ES-I3 (cell line): ENCODE measurements around the gene TUBA4A.
"Not testable (repeated sequence)": the region's sequence is repeated elsewhere in the genome, so short reads cannot be mapped to it uniquely, and the experiment has no call there.

Experiments used
- H3K36me3 ChIP-seq: 2 replicates; pipeline ENCODE4 v1.6.1; 2013; ENCODE audit warnings: mild to moderate bottlenecking, low read length, control low read depth, moderate library complexity; ENCODE audit not compliant: insufficient read depth
- H3K4me1 ChIP-seq: 2 replicates; pipeline ENCODE4 v1.6.1; 2013; ENCODE audit warnings: mild to moderate bottlenecking, control low read depth, low read length; ENCODE audit not compliant: insufficient read depth
- H3K9ac ChIP-seq: 2 replicates; pipeline ENCODE4 v1.6.1; 2013; ENCODE audit warnings: low read depth, mild to moderate bottlenecking, low read length, moderate library complexity
- H3K9me3 ChIP-seq: 2 replicates; pipeline ENCODE4 v1.6.1; 2013; ENCODE audit warnings: mild to moderate bottlenecking, low read length, moderate library complexity; ENCODE audit not compliant: control insufficient read depth, insufficient read depth

Gene TUBA4A

DNA sequence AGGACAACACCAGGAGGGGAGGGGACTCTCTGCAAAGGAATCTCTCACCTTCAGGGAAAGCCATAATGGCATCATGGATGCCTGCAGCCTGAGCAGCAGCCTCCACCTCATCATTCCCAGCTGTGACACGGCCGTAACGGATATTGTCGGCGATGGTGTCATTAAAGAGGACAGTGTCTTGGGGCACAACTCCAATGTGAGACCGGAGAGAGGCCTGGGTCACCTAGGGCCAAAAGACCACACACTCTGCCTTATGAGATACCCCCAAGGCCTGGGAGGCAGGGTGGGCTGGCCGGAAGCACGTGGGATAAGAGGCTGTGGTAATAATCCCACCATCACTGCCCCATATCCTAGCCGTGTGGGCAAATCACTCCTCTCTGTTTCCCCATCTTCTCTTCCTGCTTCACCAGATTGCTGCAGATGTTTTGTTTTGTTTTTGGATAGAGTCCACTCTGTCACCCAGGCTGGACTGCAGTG lies 42.8 kb downstream of the TUBA4A start:
- Histone ChIP-seq H3K9ac (no peak overlapping the region), H3K4me1 (peaks cover 5% of the 10 kb centered on the region; the same call in 1 of the 2 replicates), H3K9me3 (no peaks in the 10 kb centered on the region), H3K36me3 (peaks cover 8% of the 10 kb centered on the region)

DNA sequence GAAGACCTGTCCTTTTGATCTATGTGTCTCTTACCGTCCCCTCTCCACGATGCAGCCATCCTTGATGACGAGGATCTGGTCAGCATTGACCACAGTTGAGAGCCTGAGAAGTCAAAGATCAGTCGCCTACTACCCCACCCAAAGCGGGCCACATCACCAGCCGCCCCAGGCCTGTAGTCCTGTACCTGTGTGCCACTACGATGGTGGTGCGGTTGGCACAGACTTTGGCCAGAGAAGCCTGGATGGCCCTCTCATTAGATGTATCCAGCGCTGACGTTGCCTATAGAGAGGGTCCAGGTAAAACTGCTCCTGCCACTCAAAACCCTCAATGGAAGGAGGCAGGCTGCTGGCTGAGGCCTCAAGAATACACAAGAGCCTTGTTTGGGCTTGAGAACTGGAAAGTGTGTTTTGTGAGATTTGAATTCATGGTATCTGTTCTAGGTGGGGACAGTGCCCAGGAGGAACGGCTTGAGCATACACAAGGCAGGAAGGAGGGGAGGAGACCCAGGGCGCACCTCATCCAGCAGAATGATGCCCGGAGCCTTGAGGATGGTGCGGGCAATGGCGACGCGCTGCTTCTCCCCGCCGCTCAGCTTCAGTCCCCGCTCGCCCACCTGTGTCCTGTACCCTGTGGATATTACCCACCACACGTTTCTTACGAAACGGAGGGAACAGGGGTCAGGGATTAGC lies 43.4 kb downstream of the TUBA4A start:
- Histone ChIP-seq H3K36me3 (peaks cover 8% of the 10 kb centered on the region), H3K4me1 (peaks cover 5% of the 10 kb centered on the region; the same call in 1 of the 2 replicates), H3K9ac (no peak overlapping the region), H3K9me3 (no peaks in the 10 kb centered on the region)

DNA sequence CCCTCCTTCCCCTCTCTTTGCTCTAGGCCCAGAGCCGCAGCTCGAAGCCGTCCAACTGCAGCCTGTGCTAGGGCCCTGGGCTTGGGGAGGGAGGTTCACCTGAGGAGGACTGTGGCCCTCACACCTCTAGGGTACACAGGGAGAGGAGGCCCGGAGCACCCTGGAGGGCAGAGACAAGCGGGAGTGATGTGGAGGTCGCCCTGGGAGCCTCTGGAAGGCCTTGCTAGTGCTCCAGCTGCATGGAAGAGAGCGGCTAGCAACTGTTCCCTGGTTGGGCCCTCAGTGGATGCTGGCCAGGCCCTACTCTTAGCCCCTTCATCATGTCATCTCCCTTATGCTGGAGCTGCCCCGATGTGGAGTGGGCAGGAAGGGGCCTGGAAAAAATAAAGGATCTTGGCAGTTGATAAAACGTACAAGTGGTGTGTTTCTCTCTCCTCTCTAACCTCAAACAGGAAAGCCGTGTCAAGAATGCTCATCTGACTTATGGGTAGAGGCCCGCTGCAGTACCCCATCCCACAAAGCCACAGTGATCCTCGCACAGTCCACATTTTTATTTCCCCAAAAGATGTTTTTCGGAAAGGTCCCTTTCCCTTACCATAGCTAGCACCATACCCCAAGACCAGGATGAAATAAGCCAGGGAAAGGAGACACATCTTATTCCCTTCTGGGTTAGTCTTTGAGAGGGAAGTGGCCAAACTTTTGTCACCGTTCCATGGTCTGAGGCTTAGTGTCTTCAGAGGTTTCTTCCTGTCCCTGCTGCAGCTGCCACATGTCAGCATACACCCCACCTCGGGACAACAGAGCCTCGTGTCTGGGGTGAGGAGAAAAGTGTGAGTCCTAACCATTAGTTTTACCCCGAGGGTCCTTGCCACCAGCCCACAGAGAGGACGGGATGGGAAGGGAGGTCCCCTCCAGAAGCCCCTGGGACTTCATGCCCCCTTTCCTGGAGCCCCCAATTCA lies 44.2 kb downstream of the TUBA4A start:
- peaks cover 5% of the 10 kb centered on the region for H3K36me3 ChIP-seq
- H3K9ac ChIP-seq, result no peak overlapping the region
- H3K9me3 ChIP-seq, result no peaks in the 10 kb centered on the region

DNA sequence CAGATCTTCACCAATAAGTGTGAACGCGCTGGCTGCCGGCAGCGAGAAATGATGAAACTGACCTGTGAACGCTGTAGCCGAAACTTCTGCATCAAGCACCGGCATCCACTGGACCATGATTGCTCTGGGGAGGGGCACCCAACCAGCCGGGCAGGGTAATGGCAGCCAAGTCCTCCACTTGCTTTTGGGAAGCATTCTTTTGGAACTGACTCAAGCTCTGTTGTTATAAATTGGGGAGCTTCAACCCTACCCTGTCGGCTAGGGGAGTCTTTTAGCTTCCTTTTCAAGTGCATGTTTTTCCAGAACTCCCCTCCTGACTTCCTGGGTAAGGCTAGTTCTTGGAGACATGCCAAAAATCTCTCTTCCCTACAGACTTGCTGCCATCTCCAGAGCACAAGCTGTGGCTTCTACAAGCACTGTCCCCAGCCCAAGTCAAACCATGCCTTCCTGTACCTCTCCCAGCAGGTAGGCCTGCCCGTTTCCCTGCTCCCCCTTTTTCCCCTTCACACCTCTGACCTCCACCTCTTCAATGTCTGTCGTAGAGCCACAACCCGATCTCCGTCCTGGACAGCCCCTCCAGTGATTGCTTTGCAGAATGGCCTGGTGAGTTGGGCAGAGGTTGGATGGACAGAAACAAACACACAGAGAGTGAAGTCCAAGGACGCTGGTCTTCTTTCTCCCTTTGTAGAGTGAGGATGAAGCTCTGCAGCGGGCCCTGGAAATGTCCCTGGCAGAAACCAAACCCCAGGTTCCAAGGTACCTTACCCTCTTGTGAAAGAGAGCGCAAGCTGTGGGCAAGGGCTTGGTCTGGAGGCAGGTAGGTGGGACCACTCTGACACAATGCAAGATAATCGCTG lies 45.6 kb downstream of the TUBA4A start:
- H3K36me3 ChIP-seq, result no peaks in the 10 kb centered on the region; the same call in 1 of the 2 replicates
- H3K4me1 ChIP-seq, result peaks cover 5% of the 10 kb centered on the region; the same call in 1 of the 2 replicates
- no peak overlapping the region for H3K9ac ChIP-seq
- H3K9me3 ChIP-seq, result no peaks in the 10 kb centered on the region

More for the DNA sequence above, 44.2 kb downstream of the TUBA4A start:
- peaks cover 5% of the 10 kb centered on the region; the same call in 1 of the 2 replicates for H3K4me1 ChIP-seq

DNA sequence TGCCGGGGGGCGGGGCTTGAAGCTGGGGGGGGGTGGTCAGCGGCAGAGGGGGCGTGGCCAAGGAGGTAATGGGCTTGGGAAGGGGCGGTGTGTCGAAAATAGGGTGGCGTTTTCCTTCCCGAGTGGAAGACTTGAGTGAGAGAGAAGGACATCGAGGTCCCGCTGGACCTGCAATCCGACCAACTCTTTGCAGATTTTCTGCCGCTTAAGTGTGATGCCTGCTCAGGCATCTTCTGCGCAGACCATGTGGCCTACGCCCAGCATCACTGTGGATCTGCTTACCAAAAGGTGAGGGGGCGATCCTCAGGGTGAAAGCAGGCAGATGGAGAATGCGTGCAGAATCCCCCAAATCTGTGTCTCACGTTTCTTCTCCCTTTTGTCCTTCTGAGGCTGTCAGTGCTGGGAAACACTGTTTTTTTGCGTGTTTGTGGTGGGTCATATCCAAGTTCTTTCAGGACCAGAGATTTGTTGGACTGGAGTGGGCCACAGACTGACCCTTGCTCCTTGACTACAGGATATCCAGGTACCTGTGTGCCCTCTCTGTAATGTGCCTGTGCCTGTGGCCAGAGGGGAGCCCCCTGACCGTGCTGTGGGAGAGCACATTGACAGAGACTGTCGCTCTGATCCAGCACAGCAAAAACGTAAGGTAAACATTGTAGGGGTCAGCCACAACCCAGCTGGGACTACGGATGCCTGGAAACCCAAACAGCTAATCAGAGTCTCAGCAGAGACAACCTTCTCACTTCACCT lies 46.4 kb downstream of the TUBA4A start:
- Histone ChIP-seq H3K9me3 (no peaks in the 10 kb centered on the region), H3K4me1 (peaks cover 5% of the 10 kb centered on the region; the same call in 1 of the 2 replicates), H3K36me3 (no peaks in the 10 kb centered on the region; the same call in 1 of the 2 replicates), H3K9ac (peak overlapping the region; percentile 95)

DNA sequence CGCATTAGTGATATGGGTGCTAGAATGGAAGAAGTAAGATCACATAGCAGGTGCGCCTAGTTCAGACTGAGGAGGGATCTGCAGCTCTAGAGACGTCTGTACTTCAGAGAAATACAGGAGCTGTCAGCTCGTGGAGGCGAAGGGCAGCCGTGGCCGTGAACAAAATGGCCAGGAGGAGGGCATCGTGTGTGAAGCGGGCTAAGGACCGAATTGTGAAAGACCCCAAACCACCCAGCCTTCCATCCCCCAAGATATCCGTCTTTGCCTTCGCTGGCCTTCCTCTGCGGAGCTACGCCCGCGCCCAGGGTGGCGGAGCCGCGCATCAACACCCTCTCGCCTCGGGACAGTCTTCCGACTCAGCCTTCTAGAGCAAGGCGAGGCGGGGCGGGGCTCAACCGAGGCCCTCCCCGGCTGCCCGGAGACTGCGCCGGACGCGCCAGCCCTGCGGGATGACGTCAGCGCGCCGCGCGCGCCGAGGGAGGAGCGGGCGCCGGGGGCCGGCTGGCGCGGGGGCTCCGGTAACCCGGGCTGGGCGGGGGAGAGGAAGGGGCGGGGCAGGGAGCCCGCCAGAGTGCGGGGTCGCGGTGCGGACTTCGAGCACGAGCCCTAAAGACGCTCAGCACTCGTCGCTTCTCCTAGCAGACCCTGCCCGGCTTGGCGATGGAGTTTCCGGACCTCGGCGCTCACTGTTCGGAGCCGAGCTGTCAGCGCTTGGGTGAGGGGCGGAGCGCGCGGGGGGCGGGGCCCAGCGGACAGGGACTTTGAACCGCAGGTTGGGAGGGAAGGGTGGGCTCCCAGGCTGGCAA lies 47.2 kb downstream of the TUBA4A start, which contains the start of gene ZFAND2B:
ZFAND2B (plus strand) TSS at position 455 of the 806 bp plus-strand sequence; CDS start at position 661, 206 bp downstream.
- Histone ChIP-seq H3K9me3 (no peaks in the 10 kb centered on the region), H3K4me1 (peaks cover 5% of the 10 kb centered on the region; the same call in 1 of the 2 replicates), H3K36me3 (no peaks in the 10 kb centered on the region; the same call in 1 of the 2 replicates), H3K9ac (peak within 1 kb of the TSS; percentile 95)

DNA sequence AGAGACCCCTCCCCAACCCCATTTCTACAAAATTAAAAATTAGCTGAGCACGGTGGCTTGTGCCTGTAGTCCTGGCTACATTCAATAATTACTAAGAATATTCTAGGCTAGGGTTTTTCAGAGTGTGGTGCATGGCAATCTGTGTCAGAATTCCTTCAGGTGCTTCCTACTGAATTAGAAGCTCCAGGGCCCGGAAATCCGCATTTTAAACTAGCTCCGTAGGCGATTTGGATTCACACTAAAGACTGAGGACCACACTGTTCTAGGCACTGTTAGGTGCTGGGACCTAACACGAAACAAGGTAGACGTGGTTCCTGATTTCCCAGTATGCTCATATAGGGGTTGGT lies 47.8 kb downstream of the TUBA4A start:
- H3K36me3 ChIP-seq, result no peaks in the 10 kb centered on the region; the same call in 1 of the 2 replicates
- H3K9ac ChIP-seq, result peak overlapping the region; percentile 95
- peaks cover 5% of the 10 kb centered on the region; the same call in 1 of the 2 replicates for H3K4me1 ChIP-seq
- no peaks in the 10 kb centered on the region for H3K9me3 ChIP-seq

DNA sequence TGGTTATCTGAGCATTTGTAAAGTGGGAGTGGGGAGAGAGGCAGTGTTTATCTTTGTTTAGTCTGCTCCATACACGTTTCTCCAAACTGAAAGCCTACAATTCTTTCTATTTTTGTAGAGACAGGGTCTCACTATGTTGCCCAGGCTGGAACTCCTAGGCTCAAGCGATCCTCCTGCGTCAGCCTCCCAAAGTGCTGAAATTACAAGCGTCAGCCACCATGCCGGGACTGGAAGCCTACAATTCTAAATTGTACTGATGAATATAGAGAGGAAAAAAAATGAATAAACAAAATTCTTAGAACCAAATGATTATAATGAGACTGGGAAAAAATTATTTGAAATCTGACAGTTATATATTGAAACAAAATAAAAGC lies 48.6 kb downstream of the TUBA4A start:
- H3K9ac ChIP-seq, result no peak overlapping the region
- peaks cover 5% of the 10 kb centered on the region; the same call in 1 of the 2 replicates for H3K4me1 ChIP-seq
- H3K9me3 ChIP-seq, result no peaks in the 10 kb centered on the region
- H3K36me3 ChIP-seq, result no peaks in the 10 kb centered on the region; the same call in 1 of the 2 replicates

DNA sequence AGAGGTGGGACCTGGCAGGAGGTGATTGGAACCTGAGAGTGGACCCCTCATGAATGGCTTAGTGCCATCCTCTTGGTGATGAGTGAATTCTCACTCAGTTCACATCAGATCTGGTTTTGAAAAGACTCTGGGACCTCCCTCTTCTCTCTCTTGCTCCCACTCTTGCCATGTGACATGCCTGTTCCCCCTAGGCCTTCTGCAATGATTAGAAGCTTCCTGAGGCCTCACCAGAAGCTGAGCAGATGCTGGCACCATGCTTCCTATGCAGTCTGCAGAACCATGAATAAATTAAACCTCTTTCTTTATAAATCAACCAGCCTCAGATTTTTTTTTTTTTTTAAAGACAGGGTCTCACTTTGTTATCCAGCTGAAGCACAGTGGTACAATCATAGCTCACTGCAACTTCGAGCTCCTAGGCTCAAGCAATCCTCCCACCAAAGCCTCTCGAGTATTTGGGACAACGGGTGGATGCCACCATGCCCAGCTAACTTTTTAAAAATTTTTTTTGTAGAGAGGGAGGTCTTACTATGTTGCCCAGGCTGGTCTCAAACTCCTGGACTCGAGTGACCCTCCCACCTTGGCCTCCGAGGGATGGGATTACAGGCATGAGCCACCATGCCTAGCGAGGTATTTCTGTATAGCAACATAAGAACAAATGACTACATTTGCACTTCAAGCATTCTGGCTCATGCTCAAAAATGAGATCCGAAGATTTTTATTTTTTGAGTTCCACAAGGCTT lies 49.1 kb downstream of the TUBA4A start:
- no peaks in the 10 kb centered on the region; the same call in 1 of the 2 replicates for H3K36me3 ChIP-seq
- H3K9me3 ChIP-seq, result no peaks in the 10 kb centered on the region
- H3K4me1 ChIP-seq, result peaks cover 5% of the 10 kb centered on the region; the same call in 1 of the 2 replicates
- no peak overlapping the region for H3K9ac ChIP-seq

DNA sequence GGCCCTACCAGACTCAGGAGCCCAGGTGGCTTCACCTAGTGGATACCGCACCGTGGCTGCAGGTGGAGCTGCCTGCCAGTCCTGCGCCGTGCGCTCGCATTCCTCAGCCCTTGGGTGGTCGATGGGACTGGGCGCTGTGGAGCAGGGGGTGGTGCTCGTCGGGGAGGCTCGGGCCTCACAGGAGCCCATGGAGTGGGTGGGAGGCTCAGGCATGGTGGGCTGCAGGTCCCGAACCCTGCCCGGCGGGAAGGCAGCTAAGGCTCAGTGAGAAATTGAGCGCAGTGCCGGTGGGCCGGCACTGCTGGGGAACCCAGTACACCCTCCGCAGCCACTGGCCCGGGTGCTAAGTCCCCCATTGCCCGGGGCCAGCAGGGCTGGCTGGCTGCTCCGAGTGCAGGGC lies 52.4 kb downstream of the TUBA4A start:
- H3K9ac ChIP-seq, H3K36me3 ChIP-seq, H3K4me1 ChIP-seq, H3K9me3 ChIP-seq: not testable (repeated sequence)

DNA sequence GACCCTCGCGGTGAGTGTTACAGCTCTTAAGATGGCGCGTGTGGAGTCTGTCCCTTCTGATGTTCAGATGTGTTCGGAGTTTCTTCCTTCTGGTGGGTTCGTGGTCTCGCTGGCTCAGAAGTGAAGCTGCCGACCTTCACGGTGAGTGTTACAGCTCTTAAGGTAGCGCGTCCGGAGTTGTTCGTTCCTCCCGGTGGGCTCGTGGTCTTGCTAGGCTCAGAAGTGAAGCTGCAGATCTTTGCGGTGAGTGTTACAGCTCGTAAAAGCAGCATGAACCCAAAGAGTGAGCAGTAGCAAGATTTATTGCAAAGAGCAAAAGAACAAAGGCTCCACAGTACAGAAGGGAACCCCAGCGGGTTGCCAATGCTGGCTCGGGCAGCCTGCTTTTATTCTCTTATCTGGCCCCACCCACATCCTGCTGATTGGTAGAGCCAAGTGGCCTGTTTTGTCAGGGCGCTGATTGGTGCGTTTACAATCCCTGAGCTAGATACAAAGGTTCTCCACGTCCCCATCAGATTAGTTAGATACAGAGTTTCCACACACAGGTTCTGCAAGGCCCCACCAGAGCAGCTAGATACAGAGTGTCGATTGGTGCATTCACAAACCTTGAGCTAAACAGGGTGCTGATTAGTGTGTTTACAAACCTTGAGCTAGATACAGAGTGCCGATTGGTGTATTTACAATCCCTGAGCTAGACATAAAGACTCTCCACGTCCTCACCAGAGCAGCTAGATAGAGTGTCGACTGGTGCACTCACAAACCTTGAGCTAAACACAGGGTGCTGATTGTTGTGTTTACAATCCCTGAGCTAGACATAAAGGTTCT lies 53.0 kb downstream of the TUBA4A start:
- not testable (repeated sequence) for H3K4me1 ChIP-seq, H3K36me3 ChIP-seq, H3K9ac ChIP-seq, H3K9me3 ChIP-seq
